Adrenal gland (tissue), 5 donors: Measurements from ENCODE around the gene ARHGEF16.

Experiments used
- CTCF ChIP-seq, 6 experiments: fragments of 450-650 bp in 4 of 6; fragments of 200-600 bp in 2 of 6; sonication (generic) in 1 of 6; IDR thresholded peaks; 1 replicate in 5 of 6; 2 replicates in 1 of 6; pipeline versions ENCODE4 v1.5.1 to v1.8.0; 2016 to 2021; ENCODE audit warnings: antibody characterized with exemption in 6 of 6, mild to moderate bottlenecking in 2 of 6, moderate library complexity in 1 of 6
- POLR2A ChIP-seq, 2 donors: fragments of 450-650 bp; IDR thresholded peaks; one replicate each; pipeline ENCODE4 v1.6.1; 2017; ENCODE audit warnings: antibody characterized with exemption in 2 of 2, mild to moderate bottlenecking in 2 of 2, moderate library complexity in 1 of 2
- donor health status: DM: no; HTN: no; CAD: no.

- TF ChIP-seq CTCF (IDR thresholded peaks at IDR 0.05) (no peak), POLR2A (IDR thresholded peaks at IDR 0.05) (no peak)
These were observed 2.8 kb downstream of the ARHGEF16 start for GRCh38 chr1:3456964-3457909.
